Ovary (tissue), 1 donor: Measurements from ENCODE around the gene HAPSTR1.

ENCODE experiments used
- EP300 ChIP-seq: sonication (generic); formaldehyde crosslinking; IDR thresholded peaks from one replicate; pipeline ENCODE4 v1.6.1; 2017; ENCODE audit warnings: antibody characterized with exemption
- POLR2A ChIP-seq: fragments of 450-650 bp; IDR thresholded peaks from one replicate; pipeline ENCODE4 v1.6.1; 2017; ENCODE audit warnings: antibody characterized with exemption, mild to moderate bottlenecking, moderate library complexity

DNA sequence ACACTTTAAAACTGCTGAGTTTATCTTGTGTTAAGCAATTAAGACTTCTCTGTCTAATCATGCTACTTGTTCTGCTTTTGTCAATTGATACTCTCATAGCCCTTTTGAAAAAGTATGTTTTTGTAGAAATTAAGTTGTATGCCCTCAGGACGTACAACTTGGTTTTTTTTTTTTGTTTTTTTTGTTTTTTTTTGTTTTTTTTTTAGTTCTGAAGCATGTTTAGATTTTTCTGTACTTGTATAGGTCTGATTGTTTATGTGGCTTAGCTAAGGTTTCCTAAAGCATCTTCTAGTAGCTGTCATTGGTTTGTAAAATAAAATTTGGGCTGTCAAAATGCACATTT, 21.4 kb downstream of the HAPSTR1 start:
- TF ChIP-seq POLR2A (no peak), EP300 (no peak)
